ENCODE measurements around the gene PROKR1.
"Not testable (repeated sequence)": the region's sequence is repeated elsewhere in the genome, so short reads cannot be mapped to it uniquely, and the experiment has no call there.

Gene PROKR1

DNA sequence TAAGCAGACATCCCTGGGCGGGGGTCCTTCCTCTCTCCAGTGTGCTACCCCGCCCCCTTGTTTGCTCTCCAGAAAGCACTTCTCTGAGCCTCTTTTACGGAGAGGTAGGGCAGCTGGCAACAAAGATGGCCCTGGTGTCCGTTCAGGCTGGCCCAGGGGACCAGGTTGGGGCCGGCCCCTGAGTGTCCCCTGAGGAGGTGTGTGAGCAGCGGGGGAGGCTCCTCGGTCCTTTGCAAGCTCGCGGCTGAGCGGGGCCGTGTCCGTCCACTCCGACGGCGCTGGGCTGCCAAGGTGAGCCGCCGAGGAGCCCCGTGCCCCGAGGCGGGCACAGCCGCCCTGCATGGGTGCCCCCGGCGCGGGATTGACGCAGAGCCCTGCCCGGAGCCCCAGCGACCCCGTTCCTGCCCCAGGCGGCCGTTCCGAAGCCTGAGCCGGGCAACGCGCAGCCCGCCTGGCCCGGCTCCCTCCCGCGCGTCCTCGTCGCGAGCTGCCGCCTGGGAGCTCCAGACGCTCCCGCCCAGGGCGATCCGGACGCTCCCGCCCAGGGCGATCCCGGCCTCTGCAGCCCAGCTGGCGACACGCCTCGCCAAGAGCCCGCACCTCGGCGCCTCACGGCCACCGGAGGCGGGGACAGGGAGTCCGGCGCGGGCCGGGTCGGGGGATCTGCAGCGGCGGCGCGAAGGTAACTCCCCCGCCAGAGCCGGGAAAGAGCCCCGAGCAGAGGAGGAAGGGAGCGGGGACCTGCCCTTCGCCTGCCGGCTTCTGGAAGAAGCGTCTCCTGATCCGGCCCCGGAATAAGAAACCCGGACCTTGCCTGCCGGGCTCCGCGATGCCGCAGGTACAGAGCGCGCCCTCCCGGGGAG is at the start of gene PROKR1:
TSS of gene PROKR1 (plus strand) at position 569 of the 863 bp plus-strand sequence. CDS start 2,243 bp downstream, outside the sequence.
- peak within 1 kb of the TSS; percentile 33 to 47 for H3K4me3 ChIP-seq (replicated peaks in 1 of 2; ENCODE audit: low read depth in 2 of 2, low read length in 2 of 2)
- DNase-seq (ENCODE audit: low read depth in 2 of 2), result peak; percentile 11 to 15

GRCh38 chr2:68594041-68594440 is 49.3 kb upstream of the PROKR1 start:
- DNase-seq (ENCODE audit: low read depth in 2 of 2), result peak in 1 of 2 donors; percentile 22
- no peak for TF ChIP-seq CTCF (IDR thresholded peaks at IDR 0.05; ENCODE audit: low read depth, low read length)
- H3K4me3 ChIP-seq (replicated peaks in 1 of 2; ENCODE audit: low read depth in 2 of 2, low read length in 2 of 2), result no peak overlapping the region

More for the DNA sequence above, at the start of gene PROKR1:
- TF ChIP-seq CTCF (IDR thresholded peaks at IDR 0.05; ENCODE audit: low read depth, low read length), result no peak

DNA sequence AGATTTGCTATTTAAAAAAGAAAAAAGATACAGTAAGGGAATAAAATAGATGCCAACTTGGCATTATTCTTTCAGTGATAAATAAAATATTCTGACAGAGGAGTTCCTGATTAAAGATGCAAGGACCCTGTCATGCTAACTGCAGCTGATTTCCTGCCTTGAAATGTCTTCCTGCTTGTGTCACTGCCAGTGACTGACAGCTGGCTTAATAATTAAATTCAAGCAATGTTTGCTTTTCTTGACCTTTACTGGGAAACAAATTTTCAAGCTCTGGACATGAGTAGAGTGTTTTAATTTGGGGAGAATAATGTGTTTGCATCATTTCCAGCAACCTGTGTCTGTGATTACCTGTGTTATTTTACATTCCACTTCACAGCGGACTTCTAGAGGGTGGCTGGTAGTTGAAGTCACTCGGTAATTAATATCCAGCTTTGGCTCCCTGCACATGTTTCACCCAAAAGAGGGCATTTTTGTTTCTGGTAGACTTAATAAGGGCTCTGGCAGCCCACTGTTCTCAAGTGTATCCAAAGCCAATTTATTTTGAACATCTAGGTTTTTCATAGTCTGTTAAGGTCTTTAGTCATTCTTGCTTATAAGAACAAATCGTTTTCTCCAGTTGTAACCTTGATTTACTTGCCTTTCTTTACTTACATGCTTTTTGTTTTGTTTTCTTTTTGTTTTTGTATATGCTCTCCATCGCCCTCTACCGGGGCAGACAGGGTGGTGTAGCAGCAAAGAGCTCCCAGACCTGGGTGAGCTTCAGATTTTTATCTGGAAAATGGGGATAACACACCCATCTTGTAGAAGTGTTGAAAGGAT is 48.5 kb upstream of the PROKR1 start:
- peak; percentile 92 for TF ChIP-seq CTCF (IDR thresholded peaks at IDR 0.05; ENCODE audit: low read depth, low read length)

GRCh38 chr2:68595493-68595785 is 47.9 kb upstream of the PROKR1 start:
- DNase-seq (ENCODE audit: low read depth in 2 of 2); H3K4me3 ChIP-seq (replicated peaks in 1 of 2; ENCODE audit: low read depth in 2 of 2, low read length in 2 of 2): not testable (repeated sequence)

More for the DNA sequence above, 48.5 kb upstream of the PROKR1 start:
- H3K4me3 ChIP-seq (replicated peaks in 1 of 2; ENCODE audit: low read depth in 2 of 2, low read length in 2 of 2), result no peak overlapping the region
- peak; percentile 59 to 68 for DNase-seq (ENCODE audit: low read depth in 2 of 2)

- not testable (repeated sequence) for H3K4me3 ChIP-seq (replicated peaks in 1 of 2; ENCODE audit: low read depth in 2 of 2, low read length in 2 of 2); DNase-seq (ENCODE audit: low read depth in 2 of 2)
Observed at GRCh38 chr2:68600495-68600894, 42.9 kb upstream of the PROKR1 start.

DNA sequence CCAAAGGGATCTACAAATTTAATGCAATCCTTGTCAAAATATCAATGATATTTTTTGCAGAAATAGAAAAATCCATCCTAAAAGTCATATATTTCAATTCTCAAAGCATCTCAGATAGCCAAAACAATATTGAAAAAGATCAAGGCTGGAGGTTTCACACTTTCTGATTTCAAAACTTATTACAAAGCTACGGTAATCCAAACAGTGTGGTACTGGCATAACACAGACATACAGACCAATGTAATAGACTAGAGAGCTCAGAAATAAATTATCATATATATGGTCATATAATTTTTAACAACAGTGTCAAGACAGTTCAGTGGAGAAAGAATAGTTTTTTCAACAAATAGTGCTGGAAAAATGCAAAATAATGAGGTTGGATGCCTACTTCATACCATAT is 40.3 kb upstream of the PROKR1 start:
- no peak overlapping the region for H3K4me3 ChIP-seq (replicated peaks in 1 of 2; ENCODE audit: low read depth in 2 of 2, low read length in 2 of 2)
- no peak for TF ChIP-seq CTCF (IDR thresholded peaks at IDR 0.05; ENCODE audit: low read depth, low read length)
- no peak for DNase-seq (ENCODE audit: low read depth in 2 of 2)

GRCh38 chr2:68604077-68604476 is 39.3 kb upstream of the PROKR1 start:
- no peak overlapping the region for H3K4me3 ChIP-seq (replicated peaks in 1 of 2; ENCODE audit: low read depth in 2 of 2, low read length in 2 of 2)
- TF ChIP-seq CTCF (IDR thresholded peaks at IDR 0.05; ENCODE audit: low read depth, low read length), result no peak
- no peak for DNase-seq (ENCODE audit: low read depth in 2 of 2)
